T-helper 2 cell treated with Interferon-gamma antibody and Interleukin-4, amounts not matched to agents 100 ng/mL and 5 ng/mL, for 36 hours (primary cell): ENCODE results near the gene HS6ST3. TPM values are rescaled to one million over a fixed set of nuclear protein-coding genes. Genes with fewer than 3 reads are reported as not detected.

ENCODE experiments used
- intact Hi-C: fragments of 100-400 bp; cut with micrococcal nuclease; formaldehyde crosslinking; loops from one replicate; pipeline ENCODE4 v1.15.1; 2023
- total RNA-seq: library from RNA; stranded (reverse); gene quantifications from 2 replicates; pipeline ENCODE4 v1.2.3, GENCODE V29; 2022

Gene HS6ST3
- total RNA-seq, 1 donor from 2014 or later = not detected

DNA sequence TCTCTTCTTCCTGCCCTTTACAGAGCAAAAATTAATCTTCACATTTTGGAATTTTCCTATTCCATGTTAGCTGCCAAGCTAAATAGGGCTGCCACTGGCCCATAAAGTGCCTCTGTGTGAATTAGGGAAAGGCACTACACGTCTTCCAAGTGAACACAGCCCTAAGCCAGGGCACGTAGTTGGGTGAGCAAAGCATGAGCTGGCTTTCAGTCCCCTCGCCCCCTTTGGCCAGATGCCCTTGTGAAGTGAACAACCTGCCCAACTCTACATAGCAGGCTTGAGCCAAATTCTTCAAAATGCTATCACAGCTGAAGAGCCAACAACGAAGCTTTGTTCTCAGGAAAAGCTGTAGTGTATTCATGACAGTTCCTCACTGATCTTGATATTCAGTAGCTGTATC lies 691.2 kb downstream of the HS6ST3 start:
- intact Hi-C loops = no loop called here

DNA sequence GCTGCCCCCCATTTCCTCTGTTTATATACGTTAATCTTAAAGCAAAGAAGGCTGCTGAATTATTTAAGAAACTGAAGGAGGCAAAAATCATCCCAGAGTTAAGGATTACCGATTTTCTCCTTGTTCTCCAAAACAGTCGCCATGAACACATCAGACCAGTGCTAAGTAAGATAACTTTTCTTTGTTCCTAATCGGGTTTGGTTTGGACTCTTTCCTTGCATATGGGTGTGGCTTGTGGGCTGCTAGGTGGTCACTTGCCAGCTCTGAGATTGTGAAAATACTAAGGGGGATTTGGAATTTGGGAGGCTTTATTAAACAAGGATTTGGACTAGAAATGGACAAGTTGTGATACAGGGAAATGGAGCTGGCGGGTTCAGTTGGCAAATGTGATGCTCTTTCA lies 692.3 kb downstream of the HS6ST3 start:
- intact Hi-C loops = no loop called here

DNA sequence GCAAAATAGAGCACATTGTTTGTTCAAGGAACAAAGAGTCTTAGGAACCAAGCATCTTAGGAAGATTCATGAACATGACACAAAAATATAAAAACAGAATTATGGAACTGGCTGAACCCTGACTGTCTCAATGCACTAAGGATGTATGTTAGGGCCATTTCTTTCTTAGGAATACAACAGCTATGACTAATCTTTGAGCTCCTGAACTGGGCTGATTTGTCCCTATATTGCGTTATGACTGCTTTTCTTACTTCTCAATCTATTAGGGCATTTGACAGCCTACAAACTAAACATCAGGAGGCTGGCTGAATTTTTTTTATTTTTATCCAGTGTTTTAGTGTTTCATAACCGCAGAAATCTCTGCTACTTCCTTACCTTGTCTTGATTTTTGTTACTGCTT lies 693.1 kb downstream of the HS6ST3 start:
- intact Hi-C loops = no loop called here

DNA sequence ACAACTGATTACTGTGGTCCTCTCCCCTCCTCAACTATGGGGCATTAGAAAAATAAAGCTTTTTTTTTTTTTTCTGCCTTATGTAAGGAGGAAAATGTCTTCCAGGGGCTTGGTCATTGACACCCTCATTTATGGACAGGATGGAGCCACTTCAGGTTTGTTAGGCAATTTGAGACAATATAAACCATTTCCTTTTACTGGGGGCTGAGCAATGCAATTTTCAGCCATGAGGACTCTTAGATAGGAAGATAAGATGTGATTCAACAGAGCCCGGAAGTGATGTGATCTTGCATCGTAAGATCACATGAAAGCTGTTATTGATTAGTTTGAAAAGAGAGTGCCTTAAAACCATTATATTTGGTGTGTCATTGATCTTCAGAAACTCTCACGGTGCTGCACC lies 693.6 kb downstream of the HS6ST3 start:
- intact Hi-C loops = no loop called here

DNA sequence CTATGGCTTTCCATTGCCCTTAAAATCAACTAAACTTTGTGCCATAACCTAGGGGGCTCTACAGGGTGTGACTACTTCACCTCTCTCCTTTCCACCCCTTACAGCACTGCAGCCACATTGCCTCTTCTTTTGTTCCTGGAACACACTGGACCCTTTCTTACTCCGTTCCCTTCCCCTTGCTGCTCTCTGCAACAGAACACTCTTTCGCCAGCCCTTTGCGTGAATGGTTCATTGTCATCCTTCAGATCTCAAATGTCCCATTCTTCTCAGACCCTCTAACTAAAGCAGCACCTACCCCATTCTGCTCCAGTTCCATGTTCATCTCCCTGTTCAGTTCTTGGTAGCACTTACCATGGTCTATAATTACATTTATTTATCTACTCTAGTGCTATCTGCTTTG lies 696.1 kb downstream of the HS6ST3 start:
- intact Hi-C loops = no loop called here

DNA sequence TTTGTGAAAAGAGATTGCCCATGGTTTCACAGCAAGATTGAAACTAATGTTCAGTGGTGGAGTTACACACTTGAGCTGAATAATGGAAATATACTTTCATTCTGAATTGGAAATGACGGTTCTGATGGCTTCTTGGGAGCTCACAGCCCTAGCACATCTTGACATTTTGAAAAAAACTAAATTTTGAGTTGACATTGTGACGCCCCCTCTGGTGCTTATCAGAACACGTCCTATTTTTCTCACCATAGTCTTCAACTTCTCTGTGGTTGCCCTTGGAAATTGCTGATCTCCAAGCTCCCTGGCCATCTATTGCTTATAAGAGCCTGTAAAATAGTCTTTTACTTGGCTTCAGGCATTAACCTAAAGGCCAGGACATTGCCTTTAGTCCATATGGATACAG lies 702.3 kb downstream of the HS6ST3 start:
- intact Hi-C loops = no loop called here

DNA sequence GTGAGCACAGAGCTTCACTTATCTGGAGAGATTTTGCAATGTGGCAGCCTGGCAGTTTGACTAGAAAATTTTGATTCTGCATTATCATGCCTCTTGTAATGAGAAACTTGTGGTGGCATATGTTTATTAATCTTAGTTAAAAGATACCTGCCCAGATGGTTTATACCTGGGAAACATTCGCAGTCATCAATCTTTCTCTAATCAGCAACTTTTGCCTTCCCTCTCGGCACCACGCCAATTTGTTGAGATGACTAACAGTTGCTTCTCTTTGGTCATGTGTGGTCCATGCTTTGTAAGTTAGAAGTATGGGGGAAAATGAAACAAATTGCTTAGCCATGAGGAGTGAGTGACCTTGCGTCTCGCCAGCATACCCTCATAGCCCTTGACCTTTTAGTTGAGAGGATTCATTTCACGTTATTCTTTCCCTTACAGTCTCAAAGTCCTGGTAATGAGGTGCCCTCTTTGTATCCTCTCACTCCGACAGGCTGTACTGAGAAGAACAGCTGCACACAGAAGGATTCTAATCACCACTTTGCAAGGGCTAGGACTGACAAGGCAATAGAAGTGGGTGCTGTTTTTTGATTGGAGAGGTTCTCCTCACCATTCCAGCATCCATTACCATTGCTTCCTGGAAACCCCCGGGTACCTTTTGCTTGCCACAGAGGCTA lies 703.0 kb downstream of the HS6ST3 start:
- intact Hi-C loops = no loop called here

DNA sequence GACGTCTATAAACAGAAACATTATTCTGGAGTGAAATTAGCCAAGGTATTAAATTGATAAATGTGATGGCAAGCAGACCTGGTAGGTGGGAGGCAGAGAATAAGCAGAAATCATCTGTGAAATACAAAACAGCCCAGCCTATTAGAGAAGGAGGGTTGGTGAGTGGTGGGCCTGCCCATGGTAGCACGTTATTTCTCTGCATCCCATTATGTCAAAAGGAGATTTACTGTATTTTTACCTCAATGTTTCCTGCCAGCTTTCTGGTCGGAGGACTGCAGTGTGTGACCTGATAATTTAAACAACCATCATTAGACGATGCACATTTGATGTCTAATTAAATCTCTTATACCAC lies 703.5 kb downstream of the HS6ST3 start:
- intact Hi-C loops = no loop called here

DNA sequence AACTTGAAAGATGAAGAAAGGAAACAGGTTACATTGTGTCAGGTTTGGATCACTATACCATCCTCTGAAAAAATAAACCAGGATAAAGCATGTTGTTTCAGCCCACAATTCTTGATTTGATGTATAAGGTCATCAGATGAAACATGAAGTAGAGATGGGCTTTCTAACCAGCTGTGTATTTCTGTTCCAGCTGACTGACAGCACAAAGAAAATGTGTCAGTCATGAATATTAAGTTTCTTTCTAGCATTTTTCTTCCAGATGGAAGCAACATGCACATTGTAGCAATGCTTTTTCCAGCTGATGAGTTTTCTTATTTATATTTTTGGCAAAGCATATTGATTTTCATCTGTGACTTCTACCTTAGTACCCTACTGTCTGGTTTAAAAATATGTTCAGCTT lies 704.8 kb downstream of the HS6ST3 start:
- intact Hi-C loops = no loop called here

DNA sequence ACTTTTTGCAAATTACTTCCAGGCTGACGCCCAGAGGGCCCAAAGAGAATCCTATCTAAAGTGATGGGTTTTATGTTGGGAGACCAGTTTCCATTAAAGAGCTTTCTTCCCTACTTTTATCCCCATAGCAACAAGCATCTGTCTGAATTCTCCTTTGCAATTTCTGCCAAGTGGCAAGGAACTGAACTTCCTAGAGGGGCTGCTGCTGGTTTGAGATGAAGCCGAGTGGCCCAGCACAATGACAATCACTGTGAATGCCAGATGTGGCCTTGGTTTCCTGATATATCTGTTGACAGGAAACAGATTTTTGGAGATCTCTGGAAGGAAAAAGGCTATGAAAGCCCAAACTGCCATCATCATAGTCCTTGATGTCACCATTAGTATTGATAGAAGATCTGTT lies 705.8 kb downstream of the HS6ST3 start:
- intact Hi-C loops = no loop called here

DNA sequence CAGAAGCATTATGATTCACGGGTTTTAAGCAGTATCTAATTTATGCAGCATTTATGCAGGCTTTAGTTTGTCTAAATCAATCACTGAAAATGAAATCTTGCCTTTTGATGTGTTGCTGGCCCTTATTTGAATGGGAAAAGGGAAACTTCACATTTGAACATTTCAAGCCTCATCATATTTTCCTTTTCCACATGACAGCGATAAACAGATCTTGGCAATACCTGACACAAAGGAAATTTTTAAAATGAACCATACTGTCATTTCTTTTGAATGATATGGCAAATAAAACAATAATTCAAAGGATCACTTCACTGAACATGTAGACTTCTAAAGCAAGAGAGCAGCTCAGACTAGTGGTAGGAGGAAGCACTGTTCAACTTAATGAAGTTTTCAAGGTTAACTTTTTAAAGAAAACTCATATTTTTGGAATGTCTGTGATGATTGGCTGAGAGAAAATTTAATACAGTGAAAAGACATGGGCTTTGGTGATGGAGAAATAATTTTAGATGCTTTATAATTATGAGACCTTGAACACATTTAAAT lies 706.3 kb downstream of the HS6ST3 start:
- intact Hi-C loops = no loop called here

DNA sequence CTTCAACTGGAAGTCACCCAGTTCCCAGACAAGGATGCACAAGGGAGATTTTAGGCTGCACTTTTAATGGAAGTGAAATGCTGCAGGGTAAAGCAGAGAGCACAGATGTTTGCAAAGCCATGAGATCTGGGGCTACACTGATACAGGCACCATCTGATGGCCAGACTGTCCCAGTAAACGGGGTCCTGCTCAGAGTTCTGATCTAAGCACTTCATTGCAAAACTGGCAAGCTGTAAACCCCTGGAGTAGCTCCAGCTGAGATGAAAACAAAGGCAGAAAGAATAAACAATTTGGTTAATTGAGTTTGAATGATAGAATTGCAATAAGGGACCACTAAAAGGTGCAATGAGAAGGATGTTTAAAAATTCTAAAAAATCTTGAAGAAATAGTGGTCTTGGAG lies 707.2 kb downstream of the HS6ST3 start:
- intact Hi-C loops = no loop called here

DNA sequence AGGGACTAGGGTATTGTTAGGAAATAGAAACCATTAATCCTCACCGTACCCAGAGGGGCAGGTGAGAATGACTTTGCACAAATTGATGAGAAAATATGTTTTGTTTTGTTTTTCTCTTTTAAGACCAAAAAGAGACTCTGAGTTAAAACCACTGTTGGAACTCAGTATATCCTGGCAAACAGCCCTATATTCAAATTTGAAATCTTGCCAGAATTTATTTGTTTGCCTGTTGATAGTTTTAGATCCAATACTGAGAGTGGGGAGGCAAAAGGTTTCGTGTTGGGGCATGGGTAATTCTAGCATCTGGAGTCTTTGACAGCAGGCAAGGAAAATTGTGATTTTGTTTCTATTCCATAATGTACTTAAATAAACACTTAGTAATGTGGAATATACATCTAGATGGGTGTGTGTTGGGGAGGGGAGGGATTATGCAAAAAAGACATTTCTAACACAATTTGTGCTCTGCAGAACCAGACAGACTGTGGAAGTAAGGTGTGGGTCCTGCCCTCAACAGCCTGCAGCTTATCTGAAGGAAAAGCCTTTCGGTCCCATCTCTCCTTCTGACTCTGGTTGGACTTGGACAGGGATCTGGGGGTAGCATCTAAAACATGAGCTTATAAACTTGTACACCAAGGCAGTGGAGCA lies 713.7 kb downstream of the HS6ST3 start:
- intact Hi-C loops = no loop called here

DNA sequence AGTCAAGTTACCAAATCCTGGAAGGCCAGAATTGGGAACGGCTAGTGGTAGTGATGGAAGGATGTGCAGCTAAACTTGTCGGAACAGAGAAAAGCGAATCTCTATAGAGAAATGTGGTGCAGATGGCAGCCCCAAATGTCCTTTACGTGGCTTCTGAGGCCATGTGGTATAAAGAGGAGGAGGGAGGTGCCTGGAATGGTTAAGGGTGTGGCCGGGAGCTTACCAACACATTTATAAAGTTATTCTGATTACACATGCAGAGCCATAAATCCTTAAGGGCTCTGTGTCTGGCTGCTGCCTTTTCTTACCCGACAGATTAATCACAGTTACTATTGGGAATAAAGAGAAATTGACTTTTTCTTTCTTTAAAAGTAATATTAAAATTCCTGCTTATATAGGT lies 714.3 kb downstream of the HS6ST3 start:
- intact Hi-C loops = no loop called here

DNA sequence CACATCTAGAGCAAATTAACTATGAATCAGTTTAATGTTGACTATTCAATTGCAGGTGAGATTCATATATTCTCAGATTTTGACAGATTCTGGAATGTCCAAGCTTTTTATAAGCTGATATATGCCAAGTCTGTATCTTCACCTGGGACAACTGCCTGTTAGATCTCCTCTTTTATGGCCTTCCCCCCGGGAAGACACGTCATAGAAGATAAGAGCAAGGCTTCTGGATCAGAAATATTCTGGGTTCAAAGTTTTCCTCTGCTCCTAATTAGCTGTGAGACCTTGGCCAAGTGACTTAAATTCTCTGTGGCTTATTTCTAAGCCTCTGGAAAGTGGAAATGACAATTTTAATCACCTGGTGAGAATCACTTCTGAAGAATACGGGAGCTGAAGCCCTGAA lies 716.8 kb downstream of the HS6ST3 start:
- intact Hi-C loops = no loop called here

DNA sequence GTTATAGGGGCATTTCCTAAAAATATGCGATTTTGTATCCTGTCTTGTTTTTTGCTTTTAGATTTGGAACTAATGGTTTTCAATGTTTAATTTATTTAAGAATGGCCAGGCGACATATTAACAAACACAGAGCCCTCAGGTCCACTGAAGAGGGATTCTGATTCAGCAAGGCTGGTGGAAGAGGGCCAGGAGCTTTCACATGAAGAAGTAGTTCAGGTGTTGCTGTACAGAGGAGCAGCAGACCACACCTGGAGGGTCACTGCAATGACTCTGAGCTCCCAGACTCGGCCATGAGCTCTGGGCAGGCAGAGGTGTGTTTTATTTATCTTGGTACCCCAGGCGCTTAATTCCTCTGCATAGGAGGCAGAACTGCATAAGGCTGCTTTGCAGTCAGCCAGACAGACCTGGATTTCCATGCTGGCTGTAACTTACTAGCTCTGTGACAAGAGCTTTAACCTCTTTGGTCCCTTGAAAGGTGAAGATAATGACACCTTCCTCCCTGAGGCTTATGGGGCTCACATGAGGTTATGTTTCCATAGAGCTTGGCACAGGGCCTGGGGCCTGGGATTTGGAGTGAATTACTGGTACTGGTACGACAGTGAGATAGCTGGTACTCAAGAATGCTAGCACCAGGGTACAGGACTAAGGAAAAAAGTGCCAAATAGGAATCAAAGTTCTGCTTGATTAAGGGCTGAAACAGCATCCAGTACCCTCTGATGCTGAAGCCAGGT lies 719.6 kb downstream of the HS6ST3 start:
- intact Hi-C loops = no loop called here

DNA sequence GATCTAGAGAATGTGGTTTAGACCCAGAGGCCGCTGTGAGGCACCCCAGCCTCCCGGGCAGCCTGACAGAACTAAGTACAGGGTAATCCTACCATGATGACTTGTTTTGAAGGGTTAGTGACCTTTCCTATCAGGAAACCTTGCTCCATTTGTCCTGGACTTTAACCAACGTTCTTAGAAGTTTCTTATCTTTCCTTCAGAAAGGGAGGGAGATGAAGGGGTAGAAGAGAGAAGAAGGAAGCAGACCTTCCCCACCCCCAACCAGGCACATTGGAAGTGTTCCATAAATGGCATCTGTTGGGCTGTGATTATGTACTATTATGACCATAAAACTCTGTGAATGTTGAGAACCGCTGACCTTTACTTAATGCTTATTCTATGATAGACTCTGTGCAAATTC lies 720.2 kb downstream of the HS6ST3 start:
- intact Hi-C loops = no loop called here

DNA sequence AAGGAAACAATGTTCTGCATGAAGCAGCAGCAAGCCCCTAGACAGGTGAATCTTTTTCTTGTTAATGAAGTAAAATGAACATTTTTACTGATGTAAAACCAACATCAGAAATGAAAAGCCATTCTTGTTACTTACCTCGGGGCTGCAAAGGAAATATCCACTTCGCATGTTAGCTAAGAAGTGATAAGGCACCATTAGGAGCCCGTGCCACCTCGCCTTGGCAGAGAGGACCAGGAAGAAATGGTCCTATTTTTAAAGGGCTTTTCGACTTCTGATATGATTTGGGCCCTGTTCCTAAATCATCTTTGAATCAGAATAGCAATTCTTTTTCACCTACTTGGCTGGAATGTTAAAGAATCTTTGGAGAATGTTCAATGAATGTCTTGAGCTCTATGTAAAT lies 721.1 kb downstream of the HS6ST3 start:
- intact Hi-C loops = no loop called here

DNA sequence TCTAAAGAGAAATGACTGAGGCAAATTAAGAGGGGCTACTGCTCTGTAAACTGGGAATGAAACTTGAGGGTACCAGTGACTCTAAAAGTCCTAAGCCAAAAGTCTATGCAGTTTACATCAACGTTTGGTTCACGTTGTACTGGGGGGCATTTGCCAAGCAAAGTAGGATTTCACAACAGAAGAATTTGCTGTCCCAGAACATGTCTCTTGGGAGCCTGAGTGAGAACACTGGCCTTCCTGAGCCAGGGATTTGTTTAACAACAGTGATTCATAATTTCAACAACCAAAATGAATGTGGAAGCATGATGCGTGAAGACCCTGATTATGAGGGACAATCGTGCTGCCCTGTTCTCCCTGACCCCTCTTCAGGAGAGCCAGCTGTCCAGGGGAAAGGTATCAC lies 726.4 kb downstream of the HS6ST3 start:
- intact Hi-C loops = no loop called here

DNA sequence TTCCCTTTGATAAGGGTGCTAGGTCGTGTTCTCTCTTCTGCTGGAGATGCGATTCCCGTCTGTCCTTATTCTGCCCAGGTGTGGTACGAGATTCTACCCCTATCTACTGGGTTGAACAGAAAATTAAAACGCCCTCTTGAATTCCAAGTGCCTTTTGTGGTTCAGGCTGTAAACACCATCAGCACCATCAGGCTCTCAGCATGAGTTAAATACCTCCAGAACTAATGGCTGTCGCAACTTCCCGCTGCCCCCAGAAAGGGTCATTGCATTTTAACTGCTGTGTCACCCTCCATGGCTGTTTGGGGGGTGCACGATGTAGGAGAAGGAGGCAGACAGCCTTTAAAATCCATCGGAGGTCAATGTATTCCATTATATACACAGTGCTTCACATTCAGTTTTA lies 727.0 kb downstream of the HS6ST3 start:
- intact Hi-C loops = no loop called here

DNA sequence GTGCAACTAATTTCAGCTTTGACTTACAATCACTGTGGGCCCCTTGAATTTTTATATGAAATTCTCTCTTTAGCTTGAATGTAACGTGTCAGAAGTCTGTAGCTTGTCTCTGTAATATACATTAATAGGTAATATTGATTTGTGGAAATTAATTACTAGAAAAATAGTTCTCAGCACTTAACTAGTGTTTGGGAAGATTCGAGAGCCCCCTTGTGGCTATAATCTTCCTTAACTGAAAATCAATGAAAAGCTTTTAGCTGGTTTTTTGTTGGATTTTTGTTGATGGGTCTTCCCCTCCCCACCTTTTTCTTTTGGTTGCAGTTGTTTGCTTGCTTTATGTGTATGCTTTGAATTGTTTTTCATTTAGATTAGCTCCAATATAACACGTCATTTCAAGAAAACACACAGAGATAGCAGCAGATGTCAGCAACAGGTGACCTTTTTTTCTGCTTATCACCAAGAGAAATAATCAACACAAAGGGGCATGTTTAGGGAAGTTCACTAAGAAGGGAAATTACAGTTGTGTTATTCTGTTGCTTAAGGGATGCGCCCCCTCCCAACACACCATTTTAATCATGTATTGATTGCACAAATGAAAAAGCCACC lies 727.5 kb downstream of the HS6ST3 start:
- intact Hi-C loops = no loop called here

DNA sequence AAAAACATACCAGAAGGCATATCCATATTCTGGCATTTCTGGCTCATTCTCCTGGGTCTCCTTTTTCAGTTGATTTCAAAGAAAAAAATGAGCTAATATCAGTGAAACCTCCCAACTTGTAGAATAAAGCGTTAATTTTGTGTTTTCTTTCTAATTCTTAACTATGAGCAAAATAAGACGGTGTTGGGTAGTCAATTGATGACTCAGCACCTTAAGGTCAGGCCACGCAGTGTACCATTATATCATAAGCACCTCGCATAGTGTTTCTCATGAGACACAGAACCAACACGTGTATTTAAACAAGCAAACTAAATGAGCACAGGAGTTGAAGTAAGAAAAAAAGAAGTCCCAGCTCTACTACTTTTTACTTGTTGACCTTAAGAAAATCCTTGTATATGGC lies 729.5 kb downstream of the HS6ST3 start:
- intact Hi-C loops = no loop called here
